CD14-positive monocyte (primary cell): Measurements from ENCODE around the gene UNCX. TPM values are rescaled to one million over a fixed set of nuclear protein-coding genes. Genes with fewer than 3 reads are reported as not detected.

Experiments
- DNase-seq, 3 donors: peaks; one replicate each; pipeline ENCODE4 v3.0.0-alpha.2; 2011 to 2022
- H2AFZ ChIP-seq: 2 replicates; pipeline ENCODE4 v1.6.0; 2012; ENCODE audit warnings: mild to moderate bottlenecking, low read depth, low read length, inconsistent platforms; ENCODE audit not compliant: insufficient read depth, poor library complexity, severe bottlenecking
- H3K27ac ChIP-seq, 2 donors: 1 replicate in 1 of 2; 2 replicates in 1 of 2; pipeline ENCODE4 v1.5.1; 2012 to 2013; ENCODE audit warnings: low read length in 2 of 2, control low read depth in 1 of 2, inconsistent platforms in 1 of 2, low read depth in 1 of 2, mild to moderate bottlenecking in 1 of 2
- H3K27me3 ChIP-seq, 2 donors: one replicate each; pipeline versions ENCODE4 v1.6.0 to v1.6.1; 2011 to 2013; ENCODE audit warnings: low read length in 2 of 2; ENCODE audit not compliant: control insufficient read depth in 2 of 2, insufficient read depth in 2 of 2
- H3K36me3 ChIP-seq, 2 donors: replicated peaks in 1 of 2; 1 replicate in 1 of 2; 2 replicates in 1 of 2; pipeline versions ENCODE4 v1.5.1 to v1.6.1; 2012 to 2013; ENCODE audit warnings: low read length in 2 of 2, control low read depth in 1 of 2, inconsistent platforms in 1 of 2, mild to moderate bottlenecking in 1 of 2; ENCODE audit not compliant: insufficient read depth in 2 of 2, control insufficient read depth in 1 of 2
- H3K4me1 ChIP-seq, 2 donors: 1 replicate in 1 of 2; 2 replicates in 1 of 2; pipeline versions ENCODE4 v1.5.1 to v1.6.1; 2012 to 2013; ENCODE audit warnings: low read length in 2 of 2, control low read depth in 1 of 2, inconsistent platforms in 1 of 2, mild to moderate bottlenecking in 1 of 2, moderate library complexity in 1 of 2; ENCODE audit not compliant: insufficient read depth in 2 of 2, control insufficient read depth in 1 of 2
- H3K4me2 ChIP-seq: replicated peaks from 2 replicates; pipeline ENCODE3; 2012; ENCODE audit warnings: low read length, moderate library complexity, mild to moderate bottlenecking; ENCODE audit not compliant: poor library complexity, severe bottlenecking; ENCODE audit errors: extremely low read depth
- H3K4me3 ChIP-seq, 3 experiments: fragments of 200-600 bp in 1 of 3; sonication (generic) in 1 of 3; replicated peaks in 1 of 3; 1 replicate in 2 of 3; 2 replicates in 1 of 3; pipeline ENCODE4 v1.5.1; 2011 to 2013; ENCODE audit warnings: low read length in 3 of 3, mild to moderate bottlenecking in 3 of 3, control low read depth in 2 of 3, low read depth in 2 of 3, inconsistent platforms in 1 of 3, moderate library complexity in 1 of 3
- H3K79me2 ChIP-seq: 2 replicates; pipeline ENCODE4 v1.6.0; 2012; ENCODE audit warnings: mild to moderate bottlenecking, control low read depth, inconsistent platforms, low read length, moderate library complexity; ENCODE audit not compliant: insufficient read depth
- H3K9ac ChIP-seq: 2 replicates; pipeline ENCODE4 v1.6.0; 2017; ENCODE audit warnings: low read length, mild to moderate bottlenecking; ENCODE audit not compliant: insufficient read depth, poor library complexity, severe bottlenecking
- H3K9me3 ChIP-seq, 2 donors: replicated peaks in 1 of 2; 1 replicate in 1 of 2; 2 replicates in 1 of 2; pipeline versions ENCODE4 v1.5.1 to v1.6.1; 2012 to 2013; ENCODE audit warnings: low read length in 2 of 2, control low read depth in 1 of 2; ENCODE audit not compliant: control insufficient read depth in 1 of 2, insufficient read depth in 1 of 2
- H4K20me1 ChIP-seq: 2 replicates; pipeline ENCODE4 v1.6.0; 2012; ENCODE audit warnings: mild to moderate bottlenecking, low read length, control low read depth, moderate library complexity; ENCODE audit not compliant: insufficient read depth
- H3K27ac Mint-ChIP-seq, 7 donors: one replicate each; pipeline ENCODE4 v1.8.0; 2020; ENCODE audit warnings: mild to moderate bottlenecking in 7 of 7, mixed read lengths in 7 of 7, moderate library complexity in 6 of 7, inconsistent platforms in 2 of 7
- H3K27me3 Mint-ChIP-seq, 3 donors: one replicate each; pipeline ENCODE4 v1.8.0; 2021 to 2022; ENCODE audit warnings: low read depth in 3 of 3, mild to moderate bottlenecking in 3 of 3, mixed read lengths in 3 of 3, moderate library complexity in 3 of 3, inconsistent platforms in 1 of 3
- H3K36me3 Mint-ChIP-seq, 2 donors: one replicate each; pipeline ENCODE4 v1.8.0; 2020; ENCODE audit warnings: mixed read lengths in 2 of 2, inconsistent platforms in 1 of 2, mild to moderate bottlenecking in 1 of 2
- H3K4me1 Mint-ChIP-seq: one replicate; pipeline ENCODE4 v1.8.0; 2020; ENCODE audit warnings: mild to moderate bottlenecking, mixed read lengths
- H3K4me3 Mint-ChIP-seq, 2 donors: one replicate each; pipeline ENCODE4 v1.8.0; 2020; ENCODE audit warnings: mild to moderate bottlenecking in 2 of 2, mixed read lengths in 2 of 2, moderate library complexity in 1 of 2
- H3K9me3 Mint-ChIP-seq, 7 donors: one replicate each; pipeline ENCODE4 v1.8.0; 2020 to 2022; ENCODE audit warnings: mixed read lengths in 7 of 7, mild to moderate bottlenecking in 6 of 7, moderate library complexity in 6 of 7, inconsistent platforms in 2 of 7
- CTCF ChIP-seq: fragments of 200-600 bp; IDR thresholded peaks from one replicate; pipeline ENCODE4 v1.8.0; 2022; ENCODE audit warnings: antibody characterized with exemption, mild to moderate bottlenecking
- WGBS: methylation state at CpG from one replicate; pipeline ENCODE4 v1.1.5; 2013; ENCODE audit warnings: missing lambda C conversion rate; ENCODE audit not compliant: insufficient coverage; 5-methylcytosine and 5-hydroxymethylcytosine counted together
- intact Hi-C, 2 donors: fragments of 100-400 bp; cut with micrococcal nuclease; formaldehyde crosslinking; loops; one replicate each; pipeline versions ENCODE4 v1.15.0 to v1.15.1; 2023
- polyA plus RNA-seq, 3 donors: library from polyadenylated mRNA; depleted of rRNA in 1 of 3; unstranded in 2 of 3; stranded (reverse) in 1 of 3; fragments of 300-500 nt in 2 of 3; fragments of >200 nt in 1 of 3; fragmentation: Illumina TruSeq in 2 of 3; gene quantifications; 1 replicate in 2 of 3; 2 replicates in 1 of 3; pipeline ENCODE4 v1.2.3, GENCODE V29; 2012 to 2021

UNCX gene
- polyA plus RNA-seq, 3 donors = not detected

- H3K27me3 ChIP-seq = peaks cover 60 to 84% of the 10 kb centered on the region in 2 donors
- H3K27ac Mint-ChIP-seq = no peak overlapping the region
- H3K36me3 ChIP-seq = no peaks in the 10 kb centered on the region
- H3K36me3 Mint-ChIP-seq = peaks cover 0 to 7% of the 10 kb centered on the region in 2 donors
- 0% methylated on average over 5 of the region's 17 CpGs for WGBS
- H3K9ac ChIP-seq = no peak overlapping the region
- H4K20me1 ChIP-seq = no peaks in the 10 kb centered on the region
- H3K4me2 ChIP-seq = no peak overlapping the region
- H3K27me3 Mint-ChIP-seq = peaks cover 77 to 88% (median 85%) of the 10 kb centered on the region in 3 donors
- TF ChIP-seq CTCF = no peak
- no peaks in the 10 kb centered on the region for H3K79me2 ChIP-seq
- DNase-seq = no peak
- H3K9me3 ChIP-seq = peaks cover 0 to 7% of the 10 kb centered on the region in 2 donors
- peaks cover 7 to 8% of the 10 kb centered on the region in 2 donors for H3K4me1 ChIP-seq
- H3K27ac ChIP-seq = no peak overlapping the region
- intact Hi-C loops = loop anchor here (5.0 to 10.0 kb wide), 2 partner anchors 186 to 244 kb away; no protein-coding TSS in a partner anchor
- H3K9me3 Mint-ChIP-seq = peaks cover 0 to 31% (median 8%) of the 10 kb centered on the region in 7 donors
- H3K4me1 Mint-ChIP-seq = peaks cover 14% of the 10 kb centered on the region
- H2AFZ ChIP-seq = no peak overlapping the region
- H3K4me3 ChIP-seq = no peak overlapping the region
- H3K4me3 Mint-ChIP-seq = peak overlapping the region in 1 of 2 donors; percentile 90
Measured at GRCh38 chr7:1228545-1229201, 4.0 kb upstream of the UNCX start.

GRCh38 chr7:1229202-1229947 is 3.3 kb upstream of the UNCX start:
- peaks cover 13% of the 10 kb centered on the region for H3K4me1 Mint-ChIP-seq
- peaks cover 79 to 88% (median 85%) of the 10 kb centered on the region in 3 donors for H3K27me3 Mint-ChIP-seq
- H4K20me1 ChIP-seq = no peaks in the 10 kb centered on the region
- peaks cover 0 to 31% (median 8%) of the 10 kb centered on the region in 7 donors for H3K9me3 Mint-ChIP-seq
- H3K4me1 ChIP-seq = peaks cover 7 to 8% of the 10 kb centered on the region in 2 donors
- H3K4me3 ChIP-seq = no peak overlapping the region
- H3K27me3 ChIP-seq = peaks cover 61 to 84% of the 10 kb centered on the region in 2 donors
- TF ChIP-seq CTCF = no peak
- H3K79me2 ChIP-seq = no peaks in the 10 kb centered on the region
- H3K9me3 ChIP-seq = peaks cover 0 to 7% of the 10 kb centered on the region in 2 donors
- H3K4me2 ChIP-seq = no peak overlapping the region
- 6% methylated on average over 37 of the region's 64 CpGs for WGBS
- no peak overlapping the region for H3K27ac Mint-ChIP-seq
- H3K36me3 Mint-ChIP-seq = peaks cover 0 to 7% of the 10 kb centered on the region in 2 donors
- H3K27ac ChIP-seq = no peak overlapping the region
- no peaks in the 10 kb centered on the region for H3K36me3 ChIP-seq
- no peak for DNase-seq
- H3K4me3 Mint-ChIP-seq = peak overlapping the region in 1 of 2 donors; percentile 59
- H3K9ac ChIP-seq = no peak overlapping the region
- H2AFZ ChIP-seq = no peak overlapping the region
- intact Hi-C loops = loop anchor here (5.0 to 10.0 kb wide), 2 partner anchors 185 to 243 kb away; no protein-coding TSS in a partner anchor
